GM15510 (cell line): ENCODE data around the gene ALOXE3.

ENCODE experiments used
- POLR2A ChIP-seq: IDR thresholded peaks from 3 replicates; pipeline ENCODE4 v1.6.1; 2011; ENCODE audit warnings: borderline replicate concordance; ENCODE audit not compliant: insufficient read length; ENCODE audit errors: extremely low read depth

ALOXE3 gene

GRCh38 chr17:8075574-8076342 is 42.6 kb downstream of the ALOXE3 start:
- TF ChIP-seq POLR2A: no peak

- TF ChIP-seq POLR2A: no peak
Observed at GRCh38 chr17:8075081-8075480, 43.2 kb downstream of the ALOXE3 start.

DNA sequence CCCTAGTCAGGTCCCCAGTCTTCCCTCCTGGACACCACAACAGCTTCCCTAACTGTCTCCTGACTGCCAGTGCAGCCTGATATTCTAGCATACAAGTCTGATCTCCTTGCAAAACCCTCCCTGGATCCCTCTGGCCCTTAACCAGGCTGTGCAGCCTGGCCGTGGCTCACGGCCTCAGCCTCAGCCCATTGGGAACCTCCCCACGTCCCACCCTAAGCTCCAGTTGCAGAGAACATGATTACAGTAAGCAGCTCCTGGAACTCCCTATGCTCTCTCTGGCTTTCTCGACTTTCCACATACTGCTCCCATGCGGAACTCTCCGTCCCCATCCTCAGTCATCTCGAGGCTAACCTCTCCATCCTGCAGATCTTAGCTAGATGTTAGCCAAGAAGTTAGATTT is 43.8 kb downstream of the ALOXE3 start:
- no peak for TF ChIP-seq POLR2A

DNA sequence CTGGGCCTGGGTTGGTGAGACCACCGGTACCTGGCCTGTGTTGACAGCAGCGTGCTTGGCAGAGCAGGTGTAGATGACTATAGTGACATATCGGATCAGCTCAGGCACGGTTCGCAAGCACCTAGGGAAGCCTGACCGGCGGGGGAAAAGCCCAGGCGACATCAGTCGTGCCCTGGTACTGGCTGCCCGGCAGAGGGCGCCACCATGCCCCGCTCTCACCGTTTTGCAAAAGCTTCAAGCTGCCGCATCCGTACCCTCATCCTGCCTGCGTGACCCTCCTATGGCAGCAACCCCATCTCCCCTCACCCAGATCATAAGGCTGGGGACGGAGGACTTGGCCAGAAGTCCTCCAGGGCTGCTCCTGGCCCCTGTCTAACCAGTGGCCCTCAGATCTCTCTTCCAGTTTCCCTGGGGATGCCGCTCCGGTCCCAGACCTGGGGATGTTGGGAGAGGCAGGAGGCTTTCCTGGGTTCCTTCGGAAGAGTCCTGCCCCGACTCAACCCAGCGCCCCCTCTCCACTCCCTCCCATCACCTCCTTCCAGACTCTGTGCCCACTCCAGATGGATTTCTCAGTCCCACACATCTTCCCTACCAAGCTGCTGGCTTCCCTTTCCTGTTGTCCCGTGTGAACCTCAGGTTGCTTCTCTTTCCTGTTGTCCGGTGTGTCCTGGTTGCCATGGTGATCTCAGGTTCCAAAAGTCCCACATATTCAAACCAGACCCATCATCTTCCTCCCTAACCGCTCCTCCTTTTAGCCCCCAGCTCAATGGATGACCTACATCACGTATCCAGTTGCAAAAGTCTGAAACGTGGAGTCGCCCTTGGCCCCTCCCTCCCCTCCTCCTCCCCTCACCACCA is 44.5 kb downstream of the ALOXE3 start:
- TF ChIP-seq POLR2A: no peak

GRCh38 chr17:8072729-8073461 is 45.4 kb downstream of the ALOXE3 start:
- TF ChIP-seq POLR2A: no peak

DNA sequence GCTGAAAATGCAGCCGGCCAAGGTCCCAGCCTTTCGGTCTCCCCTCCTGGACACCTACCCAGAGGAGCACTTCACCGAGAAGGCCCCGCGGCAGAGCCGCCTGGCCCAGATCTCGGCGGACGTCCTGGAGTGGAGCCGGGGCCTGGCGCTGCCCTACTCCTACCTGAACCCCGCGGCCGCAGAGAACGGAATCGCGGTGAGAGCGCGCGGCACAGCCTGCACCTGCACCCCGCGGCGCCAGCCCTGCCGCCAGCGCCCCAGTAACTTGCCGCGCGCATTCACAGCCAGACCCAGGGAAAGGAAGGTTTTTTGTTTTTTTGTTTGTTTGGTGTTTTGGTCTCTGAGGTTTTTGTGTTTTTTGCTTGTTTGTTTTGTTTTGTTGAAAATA is 46.0 kb downstream of the ALOXE3 start:
- TF ChIP-seq POLR2A: no peak

GRCh38 chr17:8071496-8071895 is 46.8 kb downstream of the ALOXE3 start:
- TF ChIP-seq POLR2A: no peak

DNA sequence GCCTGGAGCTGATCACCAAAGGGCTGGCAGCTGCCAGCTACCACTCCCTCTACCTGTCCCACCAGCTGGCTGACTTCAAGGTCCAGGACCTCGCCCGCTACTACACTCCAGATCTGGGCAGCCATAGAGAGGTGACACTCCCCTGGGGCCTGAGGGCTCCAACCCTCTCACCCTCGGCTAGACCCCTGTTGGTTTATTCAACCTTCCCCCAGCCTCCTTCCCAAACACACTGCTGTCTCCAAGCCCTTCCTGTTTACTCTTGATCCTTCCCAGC is 48.8 kb downstream of the ALOXE3 start:
- TF ChIP-seq POLR2A: no peak

DNA sequence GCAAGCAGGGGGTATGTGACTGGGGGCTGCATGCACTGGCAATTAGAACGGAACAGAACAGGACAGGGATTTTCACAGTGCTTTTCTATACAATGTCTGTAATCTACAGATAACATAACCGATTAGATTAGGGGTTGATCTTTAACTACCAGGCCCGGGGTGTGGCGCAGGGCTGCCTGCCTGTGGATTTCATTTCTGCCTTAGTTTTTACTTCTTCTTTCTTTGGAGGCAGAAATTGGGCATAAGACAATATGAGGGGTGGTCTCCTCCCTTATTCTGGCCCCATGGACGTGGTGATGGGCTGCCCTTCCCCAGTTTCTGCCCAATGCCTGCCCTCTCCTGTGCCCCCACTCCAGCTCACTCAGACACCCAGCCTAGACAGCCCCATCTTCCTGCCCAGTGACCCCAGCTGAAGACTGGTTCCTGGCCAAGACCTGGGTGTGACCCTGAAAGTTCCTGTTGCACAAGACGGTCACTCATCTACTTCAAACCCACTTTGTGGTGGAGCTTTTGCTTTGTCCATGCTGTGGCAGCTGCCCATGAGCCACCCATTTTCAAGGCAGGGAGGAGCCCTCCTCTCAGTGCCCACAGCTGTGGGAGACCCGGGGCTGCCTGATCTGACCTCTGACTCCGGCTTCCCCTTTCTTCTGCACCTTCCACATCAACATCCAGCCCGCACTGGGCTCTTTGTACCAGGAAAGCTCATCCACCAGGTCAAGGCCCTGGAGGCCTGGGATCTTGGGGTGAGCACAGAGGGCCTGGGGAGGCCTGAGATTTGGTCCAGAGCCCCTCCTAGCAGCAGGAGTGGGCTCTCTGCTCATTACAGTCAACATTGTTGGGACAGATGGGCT is 49.4 kb downstream of the ALOXE3 start:
- no peak for TF ChIP-seq POLR2A

GRCh38 chr17:8067806-8068205 is 50.5 kb downstream of the ALOXE3 start:
- TF ChIP-seq POLR2A: no peak

GRCh38 chr17:8066841-8067775 is 51.2 kb downstream of the ALOXE3 start:
- no peak for TF ChIP-seq POLR2A

DNA sequence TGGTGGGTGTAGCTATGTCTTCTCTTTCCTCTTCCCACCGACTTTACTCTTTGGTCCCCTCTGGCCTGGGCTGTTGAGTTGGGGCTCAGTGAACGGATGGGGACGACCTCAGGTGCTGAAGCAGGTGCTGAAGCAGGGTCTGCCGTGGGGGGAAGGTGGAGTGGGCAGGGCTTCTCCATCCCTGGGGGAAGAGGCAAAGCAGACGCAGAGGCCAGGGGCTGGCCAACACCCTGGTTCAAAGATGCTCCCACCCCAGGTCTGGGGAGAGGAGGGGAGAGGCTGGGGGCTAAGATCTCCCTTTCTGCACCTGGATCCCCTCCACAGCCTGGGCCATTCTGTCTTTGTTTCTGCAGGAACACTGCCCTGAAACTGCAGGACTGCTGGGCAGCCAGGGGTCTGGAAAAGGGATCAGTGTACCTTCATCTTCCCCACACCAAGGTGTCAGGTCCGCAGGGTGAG is 53.7 kb downstream of the ALOXE3 start:
- TF ChIP-seq POLR2A: no peak

- no peak for TF ChIP-seq POLR2A
Observed at GRCh38 chr17:8063761-8064534, 54.4 kb downstream of the ALOXE3 start.
